Renal cortex interstitium (tissue), 11 donors: ENCODE results near the gene PCSK6. TPM values are rescaled to one million over a fixed set of nuclear protein-coding genes. Genes with fewer than 3 reads are reported as not detected.

Experiments
- DNase-seq, 11 donors: peaks; one replicate each; pipeline ENCODE4 v3.0.0-alpha.2; 2013; ENCODE audit warnings: low read depth in 9 of 11, low spot score in 4 of 11; ENCODE audit errors: extremely low read depth in 1 of 11
- polyA plus RNA-seq, 3 donors: library from polyadenylated mRNA; unstranded; fragments of 120-200 nt; gene quantifications; one replicate each; pipeline ENCODE4 v1.2.1, GENCODE V29; 2013; ENCODE audit not compliant: insufficient read length in 3 of 3

The PCSK6 gene
- polyA plus RNA-seq, 3 donors = 7.2 to 8.4 (median 8.3) TPM

GRCh38 chr15:101266034-101266433 lies 223.5 kb downstream of the PCSK6 start:
- no peak for DNase-seq

DNA sequence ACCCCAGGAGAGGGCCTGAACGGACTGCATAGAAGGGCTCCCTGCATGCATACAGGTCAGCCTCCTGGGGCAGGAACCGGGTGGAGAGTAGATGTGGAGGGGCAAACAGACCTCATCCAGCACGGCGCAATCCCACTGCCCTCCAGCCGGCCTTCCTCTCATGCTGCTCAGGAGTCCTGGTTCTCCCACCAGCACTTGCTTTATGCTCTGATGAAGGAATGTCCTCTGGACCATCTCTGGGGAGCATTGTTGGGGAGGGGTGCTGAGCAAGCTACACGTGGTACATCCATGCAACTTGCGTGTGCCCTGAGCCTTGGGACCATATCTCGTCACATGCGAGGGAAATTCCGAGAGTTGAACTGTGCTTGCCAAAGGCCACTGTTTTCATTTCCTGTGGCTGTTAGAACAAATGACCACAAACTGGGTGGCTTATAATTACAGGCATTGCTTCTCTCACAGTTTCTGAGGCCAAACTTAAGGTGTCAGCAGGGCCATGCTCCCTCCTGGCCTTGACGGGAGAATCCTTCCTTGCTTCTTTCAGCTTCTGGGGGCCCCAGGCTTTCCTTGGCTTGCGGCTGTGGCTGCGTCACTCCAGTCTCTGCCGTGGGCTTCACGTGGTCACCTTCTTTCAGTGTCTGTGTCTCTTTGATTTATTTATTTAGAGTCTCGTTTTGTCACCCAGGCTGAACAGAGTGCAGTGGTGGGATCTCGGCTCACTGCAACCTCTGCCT lies 224.4 kb downstream of the PCSK6 start:
- no peak for DNase-seq

DNA sequence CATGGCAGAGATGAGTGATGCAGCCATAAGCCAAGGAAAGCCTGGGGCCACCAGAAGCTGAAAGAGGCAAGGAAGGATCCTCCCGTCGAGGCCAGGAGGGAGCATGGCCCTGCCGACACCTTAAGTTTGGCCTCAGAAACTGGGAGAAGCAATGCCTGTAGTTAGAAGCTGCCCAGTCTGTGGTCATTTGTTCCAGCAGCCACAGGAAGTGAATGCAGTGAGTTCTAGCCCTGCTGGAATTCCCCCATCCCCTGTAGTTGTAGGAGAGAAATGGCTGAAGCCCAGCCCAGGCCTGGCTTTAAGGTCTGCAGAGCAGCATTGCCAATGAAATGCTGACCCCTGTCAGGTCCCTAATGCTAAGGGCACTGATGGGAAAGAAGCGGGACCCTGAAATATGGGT lies 225.5 kb downstream of the PCSK6 start:
- DNase-seq = no peak

GRCh38 chr15:101262551-101262950 lies 227.0 kb downstream of the PCSK6 start:
- no peak for DNase-seq

DNA sequence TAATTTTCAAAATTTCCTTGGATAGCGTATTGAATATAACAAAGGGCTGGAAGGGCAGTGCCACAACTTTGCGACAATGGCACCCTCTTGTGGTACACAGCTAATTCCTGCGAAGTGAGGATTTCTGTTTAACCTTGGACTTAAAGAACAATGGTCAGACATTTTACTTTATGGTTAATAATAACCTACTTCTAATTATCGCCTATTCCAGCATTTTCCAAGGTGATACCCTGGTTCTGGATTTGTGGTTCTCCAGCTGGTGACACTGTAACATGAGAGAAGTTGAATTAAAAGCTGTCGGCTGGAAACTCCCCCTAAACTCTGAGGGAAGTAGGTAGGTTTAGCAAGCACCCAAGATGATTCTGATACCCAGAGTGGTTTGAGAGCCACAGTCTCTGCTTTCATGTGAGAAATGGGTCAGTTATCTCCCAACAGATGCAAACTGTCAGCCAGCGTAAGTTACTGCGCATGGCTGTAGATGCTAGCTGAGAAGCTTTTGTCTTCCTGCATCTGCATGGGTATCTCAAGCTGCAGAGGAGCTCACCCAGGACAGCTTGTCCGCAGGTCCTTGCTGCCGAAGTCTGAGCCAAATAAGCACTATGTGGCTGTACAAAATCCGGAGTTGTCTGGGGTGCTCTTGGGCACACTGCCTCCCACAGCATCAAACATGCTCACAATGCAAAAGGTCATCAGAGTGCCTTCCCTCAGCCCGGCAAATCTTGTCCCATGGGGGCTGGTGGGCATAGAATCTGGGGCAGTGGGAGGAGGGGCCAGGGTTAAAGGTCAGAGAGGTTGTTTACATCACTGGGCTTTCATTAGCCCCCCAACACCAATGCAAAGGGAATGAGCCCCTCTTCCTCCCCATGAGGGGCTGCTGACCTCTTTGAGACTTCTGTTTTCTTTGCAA lies 231.0 kb downstream of the PCSK6 start:
- peak in 6 of 11 donors; percentile 59 to 71 (median 68) for DNase-seq

- DNase-seq = no peak
These were observed 232.8 kb downstream of the PCSK6 start for GRCh38 chr15:101256757-101257156.

DNA sequence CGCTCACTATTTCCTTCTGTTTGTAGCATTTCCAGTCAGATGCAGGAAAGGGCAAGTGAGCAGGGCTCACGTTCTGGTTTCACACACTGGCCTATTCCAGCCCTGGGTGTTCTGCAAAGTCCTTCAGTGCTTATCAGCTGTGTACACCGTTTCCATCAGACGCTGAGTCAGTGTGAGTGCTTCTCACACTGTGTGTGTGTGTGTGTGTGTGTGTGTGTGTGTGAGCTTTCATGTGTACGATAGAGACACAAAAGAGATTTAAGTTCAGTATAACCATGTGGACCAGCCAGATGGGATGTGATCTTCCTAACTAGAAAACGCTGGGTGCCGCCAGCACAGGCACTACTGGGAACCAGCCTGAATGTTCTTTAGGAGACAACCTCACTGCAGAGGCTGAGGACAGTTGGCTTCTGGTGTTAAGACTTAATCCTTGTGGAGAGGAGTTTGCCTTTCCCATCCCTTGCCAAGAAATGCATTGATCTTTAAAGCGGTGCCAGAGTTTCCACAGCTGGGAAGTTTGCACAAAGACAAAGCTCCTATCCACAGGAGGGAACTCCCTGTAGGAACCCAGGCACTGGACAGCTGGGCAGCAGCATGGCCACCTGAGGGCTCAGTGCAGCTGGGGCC lies 233.8 kb downstream of the PCSK6 start:
- no peak for DNase-seq

- no peak for DNase-seq
These were observed 234.5 kb downstream of the PCSK6 start for GRCh38 chr15:101255051-101255395.

- no peak for DNase-seq
These were observed 235.1 kb downstream of the PCSK6 start for GRCh38 chr15:101254157-101255050.

Other genes with a start within 250 kb of the PCSK6 start
- 10 to 100 TPM; 46.7 to 50.8 (median 50.0) TPM for gene CHSY1, start 237.7 kb downstream of the PCSK6 start, polyA plus RNA-seq
- gene SELENOS, start 212.2 kb downstream of the PCSK6 start, polyA plus RNA-seq = 10 to 100 TPM; 58.6 to 67.4 (median 64.1) TPM
- gene SNRPA1, start 194.5 kb downstream of the PCSK6 start, polyA plus RNA-seq = 10 to 100 TPM; 63.9 to 76.3 (median 67.4) TPM
- 10 to 100 TPM; 60.8 to 66.8 (median 62.6) TPM for gene TM2D3, start 162.7 kb upstream of the PCSK6 start, polyA plus RNA-seq
- 10 to 100 TPM; 20.3 to 25.0 (median 21.3) TPM for gene TARS3, start 234.8 kb upstream of the PCSK6 start, polyA plus RNA-seq